SK-N-MC (cell line): ENCODE data around the gene SH3RF3.

Experiments used
- EZH2 ChIP-seq: fragments of 200-600 bp; sonication (generic); IDR thresholded peaks from one replicate; pipeline ENCODE4 v1.6.1; 2017; ENCODE audit warnings: antibody characterized with exemption
- POLR2AphosphoS5 ChIP-seq: IDR thresholded peaks from 2 replicates; pipeline ENCODE4 v1.6.1; 2012; ENCODE audit warnings: mild to moderate bottlenecking, low read depth, low read length, borderline replicate concordance

GRCh38 chr2:109320195-109320922 lies 191.4 kb downstream of the SH3RF3 start:
- TF ChIP-seq EZH2: no peak
- no peak for TF ChIP-seq POLR2AphosphoS5
